ENCODE results near the gene SYNDIG1. TPM values are rescaled to one million over a fixed set of nuclear protein-coding genes. Genes with fewer than 3 reads are reported as not detected.

SYNDIG1 gene
- total RNA-seq, 6 experiments from 2014 or later: 0.14 to 0.31 TPM; not detected in 4

GRCh38 chr20:24587384-24588046 lies 118.1 kb downstream of the SYNDIG1 start:
- Mint-ChIP-seq H3K27ac (no peak overlapping the region), H3K36me3 (ENCODE audit: low read depth) (no peaks in the 10 kb centered on the region), H3K9me3 (no peaks in the 10 kb centered on the region), H3K4me1 (ENCODE audit: low read depth) (no peaks in the 10 kb centered on the region), H3K4me3 (no peak overlapping the region), H3K27me3 (ENCODE audit: insufficient read depth) (peaks cover 40% of the 10 kb centered on the region)
- TF ChIP-seq CTCF (IDR thresholded peaks at IDR 0.05): no peak
- DNase-seq: no peak

- Mint-ChIP-seq H3K27me3 (ENCODE audit: insufficient read depth) (peaks cover 40% of the 10 kb centered on the region), H3K4me1 (ENCODE audit: low read depth) (no peaks in the 10 kb centered on the region), H3K36me3 (ENCODE audit: low read depth) (no peaks in the 10 kb centered on the region), H3K27ac (no peak overlapping the region), H3K9me3 (no peaks in the 10 kb centered on the region), H3K4me3 (no peak overlapping the region)
- TF ChIP-seq CTCF (IDR thresholded peaks at IDR 0.05): no peak
- DNase-seq: no peak
Observed at GRCh38 chr20:24588047-24588635, 118.7 kb downstream of the SYNDIG1 start.

GRCh38 chr20:24588725-24589340 lies 119.4 kb downstream of the SYNDIG1 start:
- H3K27ac Mint-ChIP-seq: no peak overlapping the region
- no peaks in the 10 kb centered on the region for H3K4me1 Mint-ChIP-seq (ENCODE audit: low read depth)
- H3K9me3 Mint-ChIP-seq: no peaks in the 10 kb centered on the region
- H3K27me3 Mint-ChIP-seq (ENCODE audit: insufficient read depth): peaks cover 34% of the 10 kb centered on the region
- no peak for TF ChIP-seq CTCF (IDR thresholded peaks at IDR 0.05)
- H3K4me3 Mint-ChIP-seq: no peak overlapping the region
- no peaks in the 10 kb centered on the region for H3K36me3 Mint-ChIP-seq (ENCODE audit: low read depth)
- no peak for DNase-seq

GRCh38 chr20:24589381-24589780 lies 120.0 kb downstream of the SYNDIG1 start:
- TF ChIP-seq CTCF (IDR thresholded peaks at IDR 0.05): no peak
- no peaks in the 10 kb centered on the region for H3K36me3 Mint-ChIP-seq (ENCODE audit: low read depth)
- H3K4me1 Mint-ChIP-seq (ENCODE audit: low read depth): no peaks in the 10 kb centered on the region
- no peak for DNase-seq
- H3K27ac Mint-ChIP-seq: no peak overlapping the region
- no peak overlapping the region for H3K4me3 Mint-ChIP-seq
- H3K9me3 Mint-ChIP-seq: no peaks in the 10 kb centered on the region
- H3K27me3 Mint-ChIP-seq (ENCODE audit: insufficient read depth): peaks cover 30% of the 10 kb centered on the region

GRCh38 chr20:24589815-24590177 lies 120.4 kb downstream of the SYNDIG1 start:
- Mint-ChIP-seq H3K4me3 (no peak overlapping the region), H3K36me3 (ENCODE audit: low read depth) (no peaks in the 10 kb centered on the region), H3K27me3 (ENCODE audit: insufficient read depth) (peaks cover 30% of the 10 kb centered on the region), H3K4me1 (ENCODE audit: low read depth) (no peaks in the 10 kb centered on the region), H3K9me3 (no peaks in the 10 kb centered on the region), H3K27ac (no peak overlapping the region)
- no peak for DNase-seq
- TF ChIP-seq CTCF (IDR thresholded peaks at IDR 0.05): no peak
